ENCODE results near the gene AXIN1.

Gene AXIN1

DNA sequence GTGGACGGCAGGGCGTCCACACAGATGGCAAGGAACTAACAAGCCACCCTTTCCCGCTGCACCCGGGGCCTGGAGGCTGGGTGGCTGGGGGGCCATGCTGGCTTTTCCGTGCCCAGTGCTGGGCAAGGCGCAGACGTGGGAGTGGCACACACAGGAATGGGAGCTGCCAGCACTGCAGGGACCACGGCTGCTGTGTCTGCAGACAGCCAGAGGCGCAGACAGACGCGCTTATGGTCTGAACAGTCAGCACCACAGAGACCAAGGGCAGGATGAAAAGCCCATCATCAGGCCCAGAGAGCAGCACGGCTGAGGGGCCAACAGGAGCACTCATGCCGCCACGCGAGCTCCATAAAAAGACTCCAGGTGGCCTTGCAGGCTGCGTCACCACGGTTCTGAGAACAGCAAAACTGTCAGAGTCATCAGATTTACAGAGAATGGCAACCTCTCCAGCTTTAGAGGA lies 45.6 kb downstream of the AXIN1 start:
- DNase-seq, result peak in 24 of 58 donors; percentile 5 to 76 (median 36)

DNA sequence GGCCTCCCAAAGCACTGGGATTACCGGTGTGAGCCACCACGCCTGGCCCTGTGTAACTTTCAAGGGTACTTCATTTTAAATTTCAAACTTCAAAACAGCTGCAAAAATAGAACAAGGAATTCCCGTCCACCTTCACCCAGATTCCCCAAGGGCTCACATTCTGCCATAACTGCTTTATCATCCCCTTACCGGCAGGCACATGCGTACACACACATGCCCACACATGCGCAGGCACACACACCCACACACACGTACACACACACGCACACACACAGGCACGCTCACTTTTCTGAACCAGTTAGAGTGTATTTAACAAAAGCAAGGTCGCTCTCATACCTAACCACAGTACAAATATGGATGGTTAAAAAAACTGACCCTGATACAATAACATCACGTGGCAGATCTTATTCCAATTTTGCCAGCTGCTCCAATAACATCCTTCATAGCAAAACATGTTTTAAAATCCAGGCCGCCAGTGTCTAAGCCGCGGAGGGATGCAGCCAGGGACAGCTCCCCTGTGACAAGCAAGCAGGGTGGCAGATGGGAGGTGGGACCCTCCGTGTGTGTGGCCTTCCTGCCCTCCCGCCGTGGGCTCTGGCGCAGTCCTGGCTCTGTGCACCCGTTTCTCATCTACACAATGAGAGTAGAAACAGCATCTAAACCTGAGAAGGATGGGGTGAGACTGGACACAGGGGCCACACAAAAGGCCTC lies 46.5 kb downstream of the AXIN1 start:
- peak in 3 of 58 donors; percentile 8 to 28 (median 17) for DNase-seq

DNA sequence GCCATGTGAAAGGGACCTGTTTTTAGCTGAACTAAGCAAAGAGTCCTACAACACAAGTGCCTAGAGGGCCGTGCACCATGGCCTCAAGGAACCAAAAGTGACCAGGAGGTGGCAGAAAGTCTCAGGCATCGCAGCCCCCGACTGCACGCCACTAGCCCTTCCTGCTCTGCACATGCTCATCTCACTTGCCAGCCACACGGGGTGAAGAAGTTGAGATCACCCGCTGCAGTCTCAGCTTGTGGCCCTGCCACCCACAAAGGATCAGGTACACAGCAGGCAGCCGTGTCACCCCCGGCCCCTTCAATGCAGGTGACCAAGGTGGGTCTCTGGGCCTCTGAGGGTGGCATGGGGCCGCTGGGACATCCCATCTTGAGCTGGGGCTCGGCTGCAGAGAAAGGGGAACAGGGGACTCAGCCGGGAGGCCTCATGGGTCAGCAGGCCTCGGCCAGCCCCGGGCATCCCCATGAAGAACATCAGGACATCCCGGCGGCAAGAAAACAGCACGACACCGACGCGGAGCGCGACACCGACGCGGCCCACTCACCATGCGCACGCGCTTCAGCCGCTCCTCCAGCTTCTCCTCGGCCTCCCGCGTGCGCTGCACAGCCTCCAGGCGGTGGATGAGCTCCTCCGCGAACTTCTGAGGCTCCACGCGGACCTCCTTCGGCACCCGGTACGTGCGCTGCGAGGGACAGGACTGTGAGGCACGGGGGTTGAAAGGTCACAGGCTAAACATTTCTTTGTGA lies 48.6 kb downstream of the AXIN1 start:
- no peak for DNase-seq

DNA sequence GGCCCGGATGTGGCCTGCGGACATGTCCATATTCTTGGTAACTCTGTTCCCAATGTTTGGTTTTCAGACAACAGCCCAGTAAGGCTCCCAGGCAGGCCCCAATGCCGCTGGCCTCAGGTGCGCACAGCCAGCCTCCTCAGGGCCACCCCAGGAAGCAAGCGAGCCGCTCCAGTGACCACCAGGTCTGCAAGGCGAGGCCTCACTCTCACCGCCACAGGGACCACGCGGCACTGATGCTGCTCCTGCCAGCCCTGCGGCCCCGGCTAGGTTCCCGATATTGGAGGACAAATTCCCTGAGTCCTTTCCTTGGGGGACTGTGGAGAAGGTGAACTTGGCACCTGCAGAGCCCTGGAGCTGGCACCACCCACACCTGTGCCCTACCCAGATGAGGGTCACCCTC lies 50.6 kb downstream of the AXIN1 start:
- no peak for DNase-seq

DNA sequence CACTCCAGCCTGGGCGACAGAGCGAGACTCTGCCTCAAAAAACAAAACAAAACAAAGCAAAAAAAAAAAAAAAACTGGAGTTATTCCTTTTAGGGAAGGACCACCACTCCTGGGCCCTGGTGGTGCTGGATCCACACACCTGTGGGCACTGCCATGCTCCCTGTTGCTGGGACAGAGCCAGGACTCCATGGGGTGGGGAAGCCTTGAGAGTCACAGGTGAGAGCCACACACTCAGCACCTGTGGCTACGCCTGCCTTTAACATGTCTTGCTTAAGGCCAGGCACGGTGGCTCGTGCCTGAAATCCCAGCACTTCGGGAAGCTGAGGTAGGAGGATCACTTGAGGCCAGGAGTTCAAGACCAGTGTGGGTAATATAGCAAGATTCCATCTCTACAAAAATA lies 51.3 kb downstream of the AXIN1 start:
- no peak for DNase-seq

DNA sequence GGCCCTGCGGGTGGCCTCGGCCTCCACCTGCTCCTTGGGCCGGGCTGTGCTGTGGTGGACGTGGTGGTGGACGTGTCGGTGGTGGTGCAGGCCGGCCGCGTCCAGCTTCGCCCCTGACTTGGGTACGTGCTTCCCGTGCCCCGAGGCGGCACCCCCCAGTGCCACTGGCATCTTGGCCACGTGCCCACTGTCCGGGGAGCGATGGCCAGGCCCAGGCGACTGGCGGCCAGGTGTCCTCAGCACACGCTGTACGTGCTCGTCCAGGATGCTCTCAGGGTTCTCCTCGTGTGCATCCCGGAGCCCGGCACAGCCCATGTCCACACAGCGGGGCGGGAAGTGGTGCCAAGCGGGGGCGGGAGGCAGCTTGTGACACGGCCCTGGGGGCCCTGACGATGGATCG lies 54.7 kb downstream of the AXIN1 start:
- DNase-seq, result no peak

DNA sequence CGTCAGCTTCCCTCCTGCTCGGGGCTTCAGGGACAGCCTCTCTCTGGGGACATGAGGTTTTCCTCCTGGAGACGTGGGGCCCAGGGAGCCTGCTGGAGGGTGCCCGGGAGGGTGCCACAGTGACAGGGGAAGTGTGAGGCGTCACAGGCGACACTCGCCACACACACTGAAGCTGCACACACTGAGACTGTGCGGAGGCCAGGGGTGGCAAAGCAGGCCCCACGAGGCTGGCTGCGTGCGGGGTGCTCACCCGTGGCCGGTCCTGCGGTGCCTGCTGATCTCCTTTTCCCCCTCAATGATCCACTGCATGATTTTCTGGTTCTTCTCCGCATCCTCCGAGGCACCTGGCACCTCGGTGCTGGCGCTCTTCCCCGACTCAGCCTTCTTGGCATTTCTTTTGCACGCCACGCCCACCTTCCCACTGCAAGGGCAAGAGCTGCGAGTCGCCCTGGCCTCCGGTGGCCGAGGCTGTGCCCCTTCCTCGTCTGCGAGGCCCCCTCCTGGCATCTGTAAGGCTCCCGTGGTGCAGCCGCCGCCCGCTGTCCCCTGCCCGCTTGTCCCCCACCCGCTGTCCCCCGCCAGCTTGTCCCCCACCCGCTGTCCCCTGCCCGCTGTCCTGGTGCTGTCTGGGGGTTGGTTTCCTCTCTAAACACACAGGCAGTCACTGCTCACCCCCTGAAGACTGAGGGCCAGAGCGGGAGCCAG lies 55.6 kb downstream of the AXIN1 start:
- no peak for DNase-seq

DNA sequence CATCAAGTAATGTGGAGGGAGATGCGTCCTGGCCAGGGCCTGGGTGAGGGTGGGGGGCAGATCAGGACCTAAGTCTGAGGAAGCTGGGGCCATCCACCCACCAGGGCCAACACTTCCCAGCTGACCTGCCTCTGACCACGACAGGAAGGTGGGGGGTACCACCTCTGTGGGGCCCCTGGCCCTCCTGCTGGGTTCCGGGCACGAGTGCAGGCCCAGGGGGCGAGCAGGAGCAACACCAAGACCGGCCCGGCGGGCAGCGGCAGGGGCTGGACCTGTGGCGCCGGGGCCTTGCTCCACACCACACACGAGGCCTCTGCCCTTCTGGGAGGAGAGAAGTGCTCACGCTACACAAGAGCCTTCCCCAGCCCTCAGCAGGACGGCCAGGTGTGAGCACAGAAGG lies 56.2 kb downstream of the AXIN1 start:
- DNase-seq, result no peak

DNA sequence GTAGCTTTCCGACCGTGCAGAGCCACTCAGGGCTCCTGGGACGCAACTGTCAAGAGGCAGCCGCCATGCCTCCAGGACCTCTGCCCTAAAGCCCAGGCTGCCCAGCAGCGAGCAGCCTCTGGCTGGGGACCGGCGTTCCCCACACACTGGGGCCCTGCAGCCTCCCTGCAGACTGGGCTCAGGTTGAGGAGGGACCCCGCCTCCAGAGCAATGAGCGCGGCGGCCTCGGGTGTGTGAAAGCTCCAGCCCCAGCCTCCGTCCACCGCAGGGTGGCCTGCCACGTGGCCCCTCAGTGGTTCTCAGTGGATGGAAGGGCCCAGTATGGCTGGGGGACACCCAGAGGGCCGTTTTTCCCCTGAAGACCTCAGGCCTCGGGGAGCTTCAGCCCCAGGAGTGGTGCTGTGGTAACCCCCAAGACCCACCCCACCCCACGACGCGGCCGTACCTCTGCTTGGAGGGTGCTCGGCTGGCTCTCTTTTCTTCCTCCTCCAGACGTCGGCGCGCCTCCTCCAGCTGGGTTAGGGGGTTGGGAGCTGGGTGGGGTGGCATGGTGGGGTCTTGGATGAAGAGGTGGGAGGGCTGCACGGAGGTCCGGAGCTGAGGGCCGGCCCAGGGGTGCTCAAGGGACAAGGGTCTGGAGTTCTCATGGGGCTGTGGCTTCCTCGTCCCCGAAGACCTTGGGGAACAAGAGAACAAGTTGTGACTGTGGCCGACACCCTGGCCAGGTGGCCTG lies 59.3 kb downstream of the AXIN1 start:
- DNase-seq, result no peak

DNA sequence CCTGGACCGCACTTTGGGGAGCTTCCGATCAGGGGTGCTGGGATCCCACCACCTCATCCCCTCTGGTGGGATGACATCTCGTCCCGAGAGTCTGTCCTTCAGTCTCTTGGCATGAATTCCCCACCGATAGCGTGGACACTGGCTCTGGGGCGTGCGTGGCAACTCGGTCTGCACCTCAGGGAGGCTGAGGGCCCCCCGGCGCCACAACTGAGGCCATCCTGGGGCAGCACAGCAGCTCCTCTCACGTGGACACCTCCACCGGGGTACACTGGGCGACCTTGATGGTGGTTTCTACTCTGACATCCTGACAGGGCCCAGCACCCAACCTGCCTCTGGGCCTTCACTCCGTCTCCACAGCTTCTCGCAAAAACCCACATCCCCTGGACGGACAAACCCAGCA lies 61.0 kb downstream of the AXIN1 start:
- DNase-seq, result no peak

DNA sequence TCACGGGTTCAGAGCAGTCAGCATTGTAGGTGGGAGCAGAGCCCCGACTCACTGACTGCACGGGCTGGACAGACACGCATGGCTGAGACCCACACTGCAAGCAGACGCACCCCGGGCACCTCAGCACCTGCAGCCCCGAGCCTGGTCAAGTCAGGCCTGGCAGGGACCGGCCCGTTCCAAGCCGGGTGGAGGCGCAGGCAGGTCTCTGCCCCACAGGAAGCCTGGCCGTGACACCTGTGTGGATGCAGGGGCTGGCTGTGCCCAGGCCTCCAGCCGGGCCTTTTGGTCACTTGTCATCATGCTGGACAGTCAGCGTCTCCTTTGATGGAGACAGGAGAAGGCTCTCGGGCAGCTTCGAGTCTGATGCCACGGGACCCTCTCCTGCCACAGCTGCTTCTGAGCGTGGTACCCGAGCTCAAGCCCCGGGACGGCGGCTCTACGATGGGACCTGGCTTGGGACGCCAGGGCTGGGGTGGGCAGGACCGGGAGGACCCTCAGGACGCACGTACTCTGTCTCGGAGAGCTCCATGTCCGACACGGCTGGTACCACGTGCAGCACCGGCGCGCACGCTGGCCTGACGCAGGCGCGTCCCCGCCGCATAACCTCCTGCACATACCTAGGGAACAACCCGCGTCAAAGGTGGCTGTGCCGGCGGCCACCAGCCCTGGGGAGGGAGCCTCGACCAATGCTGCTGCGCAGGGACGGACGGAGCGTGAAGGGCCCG lies 61.7 kb downstream of the AXIN1 start:
- DNase-seq, result no peak

DNA sequence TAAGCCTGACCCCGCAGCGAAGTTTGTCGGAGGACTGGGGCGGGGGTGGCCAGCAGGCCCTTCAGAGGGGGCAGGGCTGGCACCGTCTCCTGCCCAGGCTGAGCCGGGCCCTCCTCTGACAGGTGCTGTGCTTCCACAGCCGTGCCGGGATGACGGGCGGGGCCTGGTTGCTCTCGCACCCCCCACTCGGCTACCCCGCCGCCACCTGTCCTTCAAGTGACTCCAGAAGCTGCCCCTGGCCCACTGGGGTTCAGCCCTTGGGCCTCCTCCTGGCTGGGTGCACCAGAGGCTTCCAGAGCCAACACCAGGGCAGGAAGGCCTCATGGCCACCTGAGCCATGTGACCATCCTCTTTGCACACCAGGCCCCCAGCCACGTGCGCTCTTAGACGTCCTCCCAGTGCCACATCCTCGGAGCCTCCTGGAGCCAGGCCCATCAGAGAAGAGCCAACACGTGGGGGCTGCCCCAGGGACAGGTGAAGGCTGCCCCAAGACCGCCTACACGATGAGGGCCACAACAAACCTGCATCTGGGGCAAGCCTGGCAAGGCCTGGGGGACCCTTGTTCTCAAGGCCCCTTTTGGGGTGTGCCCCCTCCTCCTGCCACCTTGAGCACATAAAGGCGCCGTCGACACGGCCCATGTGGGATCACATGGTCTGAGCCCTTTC lies 62.4 kb downstream of the AXIN1 start:
- DNase-seq, result no peak

DNA sequence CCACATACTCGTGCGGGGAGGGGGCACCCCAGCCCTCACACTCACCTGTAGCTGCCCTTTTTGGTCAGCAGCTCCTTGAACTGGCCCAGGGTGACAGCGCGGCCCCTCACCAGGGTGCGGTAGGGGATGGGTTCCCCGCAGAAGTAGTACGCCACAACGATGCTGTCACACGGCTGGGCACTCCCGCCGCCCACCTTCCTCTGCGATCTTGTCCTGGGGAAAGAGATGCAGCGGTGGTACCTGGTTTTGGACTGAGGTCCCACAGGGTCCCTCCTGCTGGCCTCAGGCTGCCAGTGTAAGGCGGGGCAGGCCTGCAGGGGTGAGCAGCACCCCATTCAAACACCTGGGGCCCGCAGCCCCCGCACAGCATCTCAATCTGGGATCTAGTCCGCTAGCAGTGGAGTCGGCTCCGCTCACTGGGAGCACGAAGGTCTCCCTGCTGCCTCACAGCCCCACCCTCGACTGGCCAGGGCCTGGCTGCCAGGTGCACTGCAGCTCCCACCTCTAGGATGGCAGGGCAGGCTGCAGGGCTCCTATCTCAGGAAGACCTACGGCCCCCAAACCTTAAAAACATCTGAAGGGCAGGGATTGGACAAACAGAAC lies 63.0 kb downstream of the AXIN1 start:
- DNase-seq, result no peak

DNA sequence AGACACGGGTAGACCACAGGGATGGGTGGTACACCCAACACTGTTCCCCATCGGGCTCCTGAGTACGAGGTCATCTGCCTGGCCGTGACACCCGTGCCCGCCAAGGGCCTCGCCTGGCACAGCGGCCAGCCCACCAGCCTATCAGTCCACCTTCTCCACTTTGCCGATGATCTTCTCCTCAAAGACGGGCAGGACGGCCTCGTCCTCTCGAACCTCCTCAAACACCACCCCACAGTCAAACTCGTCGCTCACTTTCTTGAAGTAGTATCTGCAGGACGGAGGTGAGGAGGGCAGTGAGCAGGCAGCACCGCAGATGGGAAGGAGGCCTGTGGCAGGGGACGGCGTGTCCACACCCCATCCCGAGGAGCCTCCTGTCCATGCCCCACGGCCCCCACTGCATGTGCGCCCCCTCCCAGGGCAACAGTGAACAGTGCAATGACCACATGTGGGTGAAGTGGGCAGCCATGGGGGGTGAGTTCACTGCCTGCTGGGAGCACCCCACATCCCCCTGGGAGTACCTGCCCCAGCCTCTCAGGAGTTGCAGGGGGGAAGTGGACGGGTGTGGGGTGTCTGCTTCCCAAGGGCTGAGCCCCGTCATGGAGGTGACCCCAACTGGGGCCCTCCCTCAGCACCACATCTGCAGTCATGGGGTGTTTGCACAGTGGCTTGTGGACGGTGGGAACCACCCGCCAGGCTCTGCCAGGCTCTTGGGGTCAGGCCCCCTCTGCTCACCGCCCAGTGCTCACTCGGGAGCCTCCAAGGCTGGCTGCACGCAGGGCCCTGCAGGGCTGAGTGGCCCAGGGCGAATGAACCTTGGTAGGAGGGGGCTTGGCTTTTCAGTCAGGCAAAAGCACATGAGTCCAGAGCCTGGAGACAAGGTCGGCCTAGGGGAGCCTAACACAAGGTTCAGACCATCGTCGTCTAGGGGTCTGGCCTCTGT lies 64.3 kb downstream of the AXIN1 start:
- DNase-seq, result no peak

DNA sequence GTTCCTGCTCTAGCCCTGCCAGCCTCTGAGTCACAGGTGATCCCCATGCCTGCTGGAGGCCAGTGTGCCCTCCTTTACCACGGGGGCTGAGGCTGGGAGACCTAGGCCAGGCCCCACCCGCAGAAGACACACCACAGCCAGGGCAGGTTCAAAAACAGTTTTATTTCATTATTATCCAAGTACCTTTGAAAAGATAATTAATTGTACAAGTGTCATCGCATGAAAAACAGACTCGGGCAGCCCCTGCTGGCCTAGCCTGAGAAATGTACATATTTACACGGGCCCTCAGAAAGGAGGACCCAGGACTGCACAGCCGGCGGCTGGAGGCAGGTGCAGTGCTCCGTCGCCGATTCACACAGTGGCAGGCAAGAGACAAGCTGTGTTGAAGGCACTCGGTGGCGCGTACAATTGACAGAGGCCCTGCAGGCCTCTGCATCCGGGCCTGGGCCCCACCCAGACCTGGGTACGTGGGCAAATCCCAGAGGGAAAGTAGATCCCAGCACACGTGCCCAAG lies 65.2 kb downstream of the AXIN1 start:
- DNase-seq, result no peak

DNA sequence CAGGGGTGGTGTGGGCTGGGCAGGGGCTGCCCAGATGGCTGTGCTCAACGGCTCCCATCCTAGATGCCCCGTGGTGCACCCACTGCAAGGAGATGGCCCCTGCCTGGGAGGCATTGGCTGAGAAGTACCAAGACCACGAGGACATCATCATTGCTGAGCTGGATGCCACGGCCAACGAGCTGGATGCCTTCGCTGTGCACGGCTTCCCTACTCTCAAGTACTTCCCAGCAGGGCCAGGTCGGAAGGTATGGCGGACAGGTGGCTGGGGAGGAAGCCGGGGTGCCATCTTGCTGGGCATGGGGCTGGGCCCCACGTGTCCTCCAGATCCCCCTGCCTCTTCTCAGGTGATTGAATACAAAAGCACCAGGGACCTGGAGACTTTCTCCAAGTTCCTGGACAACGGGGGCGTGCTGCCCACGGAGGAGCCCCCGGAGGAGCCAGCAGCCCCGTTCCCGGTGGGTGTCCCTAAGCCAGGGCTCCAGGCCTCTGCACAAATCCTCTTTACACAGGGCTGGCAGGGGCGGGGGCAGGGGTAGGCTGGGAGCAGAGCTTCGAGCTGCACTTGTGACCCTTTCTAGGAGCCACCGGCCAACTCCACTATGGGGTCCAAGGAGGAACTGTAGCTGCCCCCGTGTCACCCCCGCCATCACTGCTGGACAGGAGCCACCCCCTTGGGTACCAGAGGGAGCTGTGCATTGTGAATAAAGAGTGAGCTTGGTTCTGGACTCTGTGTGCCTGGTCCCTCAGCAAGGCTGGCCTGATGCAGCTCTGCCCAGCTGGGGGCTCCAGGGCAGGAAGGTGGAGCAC lies 65.8 kb downstream of the AXIN1 start:
- no peak for DNase-seq
